Mucosa of gallbladder (tissue), 1 donor: ENCODE data around the gene TP53. TPM values are rescaled to one million over a fixed set of nuclear protein-coding genes. Genes with fewer than 3 reads are reported as not detected.

Source experiments
- DNase-seq: peaks from one replicate; pipeline ENCODE4 v3.0.0-alpha.2; 2020; ENCODE audit warnings: low spot score
- total RNA-seq: library from RNA; stranded (reverse); gene quantifications from one replicate; pipeline ENCODE4 v1.2.1, GENCODE V29; 2021
- donor health status: DM: no; HTN: no; CAD: no.

TP53 gene
- total RNA-seq, result 48.7 TPM

- peak; percentile 94 for DNase-seq
Measured at GRCh38 chr17:7687072-7687907, at the start of gene TP53. TSS of gene TP53 (minus strand) at chr17:7687490. CDS start at chr17:7676594, 10,896 bp downstream.

GRCh38 chr17:7732981-7733539, 45.8 kb upstream of the TP53 start:
- no peak for DNase-seq

DNA sequence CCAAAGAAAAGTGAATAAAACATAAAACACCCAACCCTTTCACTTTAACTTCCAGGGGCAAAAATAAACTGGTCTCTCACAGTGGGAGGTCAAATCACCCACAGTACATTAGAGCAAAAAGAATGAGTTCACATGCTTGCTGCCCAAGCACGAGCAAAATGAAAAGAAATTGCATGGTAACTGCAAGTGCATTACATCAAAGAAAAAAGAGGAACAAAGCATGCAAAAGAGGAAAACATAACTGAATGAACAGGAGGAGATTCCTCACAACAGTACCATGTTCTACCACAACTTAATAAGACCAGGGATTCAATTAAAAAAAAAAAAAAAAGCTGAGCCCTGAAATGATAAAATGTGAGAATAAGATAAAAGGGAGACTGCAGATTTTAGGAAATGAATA, 42.5 kb upstream of the TP53 start:
- no peak for DNase-seq

GRCh38 chr17:7727886-7728285, 40.6 kb upstream of the TP53 start:
- DNase-seq, result no peak

DNA sequence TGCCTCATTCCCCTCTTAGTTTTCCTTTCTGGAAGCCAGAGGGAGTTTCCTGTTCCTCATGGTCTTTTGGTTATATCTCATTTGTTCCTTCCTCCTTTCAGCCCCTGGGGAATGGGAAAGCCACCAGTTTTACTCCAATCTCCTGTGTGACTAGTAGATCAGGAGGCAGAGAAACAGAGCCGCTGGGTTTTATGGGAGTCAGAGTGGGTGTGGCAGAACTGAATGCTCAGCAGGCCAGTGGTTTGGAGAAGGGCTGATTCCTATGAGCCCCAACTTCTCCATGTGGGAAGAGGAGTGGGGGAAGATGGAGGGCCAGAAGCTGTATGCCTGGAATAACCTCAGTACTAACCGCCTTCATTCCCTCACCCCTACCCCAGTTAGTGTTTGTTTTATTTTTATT, 34.3 kb upstream of the TP53 start:
- DNase-seq, result no peak

DNA sequence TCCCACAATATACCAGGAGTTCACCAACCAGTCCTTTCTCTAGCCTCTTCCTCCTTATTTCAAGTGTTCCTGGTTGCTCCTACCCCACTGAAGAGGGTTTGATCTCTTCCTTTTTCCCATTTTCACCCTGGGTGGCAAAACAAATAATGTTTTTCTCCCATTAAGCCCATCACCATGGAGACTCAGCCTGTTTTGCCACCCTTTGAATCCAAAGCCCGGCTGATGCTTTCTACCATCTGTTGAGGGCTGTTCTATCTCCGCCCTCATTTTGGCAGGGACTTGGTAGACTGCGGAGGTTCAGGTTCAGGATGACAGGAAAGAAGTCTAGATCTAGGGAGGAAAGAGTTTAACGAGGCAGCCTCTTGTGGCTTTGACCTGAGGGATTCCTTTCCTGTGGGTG, 32.8 kb upstream of the TP53 start:
- no peak for DNase-seq

DNA sequence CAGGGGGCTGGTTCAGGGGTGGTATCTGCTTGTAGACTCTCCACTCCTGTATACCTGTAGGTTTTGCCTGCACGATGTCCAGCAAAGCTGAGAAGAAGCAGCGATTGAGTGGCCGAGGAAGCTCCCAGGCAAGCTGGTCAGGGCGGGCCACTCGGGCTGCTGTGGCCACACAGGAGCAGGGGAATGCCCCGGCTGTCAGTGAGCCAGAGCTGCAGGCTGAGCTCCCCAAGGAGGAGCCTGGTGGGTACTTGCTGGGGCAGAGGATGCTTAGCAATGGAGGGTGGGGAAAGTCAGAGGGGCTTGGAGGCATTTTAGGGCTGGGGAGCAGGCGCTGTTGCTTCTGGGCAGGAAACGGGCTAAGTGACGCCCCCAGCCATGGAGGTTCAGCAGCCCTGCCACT, 32.4 kb upstream of the TP53 start:
- no peak for DNase-seq

DNA sequence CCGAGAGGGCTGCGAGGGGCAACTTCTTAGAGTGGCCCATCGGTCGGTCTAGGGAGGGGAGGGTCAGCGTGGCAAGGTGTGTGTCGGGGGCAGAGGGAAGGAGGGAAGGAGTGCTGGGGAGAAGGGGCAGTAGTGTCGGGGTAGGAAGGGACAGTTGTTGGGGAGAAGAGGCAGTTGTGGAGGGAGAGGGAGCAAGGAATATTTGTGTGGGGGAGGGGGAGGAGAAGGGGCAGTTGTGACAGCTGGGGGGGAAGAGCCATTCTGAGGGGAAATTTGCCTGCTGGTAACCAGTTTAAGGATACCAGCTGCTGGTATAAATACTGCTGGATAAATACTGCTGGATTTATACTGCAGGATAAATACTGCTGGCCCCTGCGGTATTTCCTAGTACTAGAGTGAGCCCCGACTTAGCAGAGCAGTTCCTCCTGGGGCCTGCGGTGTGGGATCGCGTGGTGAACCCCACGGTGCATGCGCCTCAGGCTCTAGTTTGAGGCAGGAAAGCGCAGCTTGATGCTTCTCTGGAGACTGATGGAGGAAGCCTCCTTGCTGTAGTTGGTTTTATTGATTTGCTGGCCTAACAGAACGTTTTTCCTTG, 30.6 kb upstream of the TP53 start:
- peak; percentile 47 for DNase-seq

DNA sequence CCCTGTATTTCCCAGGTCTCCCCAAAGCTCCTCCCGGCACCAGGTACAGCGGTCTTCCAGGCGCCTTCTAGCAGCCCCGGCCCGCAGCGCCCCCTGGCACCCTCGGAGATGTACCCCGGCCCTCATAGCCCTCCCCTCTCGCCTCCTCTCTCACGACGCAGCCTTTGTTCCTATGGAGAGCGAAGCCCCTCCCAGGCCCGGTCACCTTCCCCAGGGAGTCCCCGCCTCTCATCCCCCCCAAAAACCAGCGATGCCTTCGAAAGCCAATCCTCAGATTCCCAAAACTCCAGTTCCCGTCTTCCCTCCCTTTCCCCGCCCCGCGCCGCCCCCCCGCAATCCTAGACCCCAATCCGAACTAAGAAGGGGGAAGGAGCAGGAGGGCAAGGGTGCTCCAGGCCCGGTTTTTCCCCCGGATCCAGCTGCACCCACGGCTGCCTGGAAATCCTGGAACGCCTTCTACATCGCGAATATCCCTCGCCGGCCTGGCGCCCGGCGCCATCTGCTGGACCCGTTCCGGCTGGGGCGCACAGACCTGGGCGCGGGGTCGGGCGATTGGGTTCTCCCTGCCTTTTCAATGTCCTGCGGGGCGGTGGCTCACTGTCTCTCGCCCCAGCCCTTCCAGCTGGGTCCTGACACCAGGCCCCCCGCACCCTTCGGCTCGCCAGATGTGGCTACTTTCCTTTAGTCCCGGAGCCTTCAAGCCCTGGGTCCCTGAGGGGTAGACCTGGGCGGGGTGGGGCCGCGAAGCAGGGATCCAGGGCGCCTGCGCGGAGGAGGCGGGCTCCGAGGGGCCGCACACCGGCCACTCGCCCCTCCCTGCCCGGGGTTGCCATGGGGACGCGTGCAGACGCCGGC, 29.8 kb upstream of the TP53 start, which contains the start of gene DNAH2:
Gene DNAH2, plus strand, starts transcription at position 844 of the 855 bp plus-strand sequence. CDS start 1,991 bp downstream, outside the sequence.
- peak; percentile 67 for DNase-seq

- DNase-seq, result no peak
Measured at GRCh38 chr17:7715936-7716886, 28.9 kb upstream of the TP53 start.

DNA sequence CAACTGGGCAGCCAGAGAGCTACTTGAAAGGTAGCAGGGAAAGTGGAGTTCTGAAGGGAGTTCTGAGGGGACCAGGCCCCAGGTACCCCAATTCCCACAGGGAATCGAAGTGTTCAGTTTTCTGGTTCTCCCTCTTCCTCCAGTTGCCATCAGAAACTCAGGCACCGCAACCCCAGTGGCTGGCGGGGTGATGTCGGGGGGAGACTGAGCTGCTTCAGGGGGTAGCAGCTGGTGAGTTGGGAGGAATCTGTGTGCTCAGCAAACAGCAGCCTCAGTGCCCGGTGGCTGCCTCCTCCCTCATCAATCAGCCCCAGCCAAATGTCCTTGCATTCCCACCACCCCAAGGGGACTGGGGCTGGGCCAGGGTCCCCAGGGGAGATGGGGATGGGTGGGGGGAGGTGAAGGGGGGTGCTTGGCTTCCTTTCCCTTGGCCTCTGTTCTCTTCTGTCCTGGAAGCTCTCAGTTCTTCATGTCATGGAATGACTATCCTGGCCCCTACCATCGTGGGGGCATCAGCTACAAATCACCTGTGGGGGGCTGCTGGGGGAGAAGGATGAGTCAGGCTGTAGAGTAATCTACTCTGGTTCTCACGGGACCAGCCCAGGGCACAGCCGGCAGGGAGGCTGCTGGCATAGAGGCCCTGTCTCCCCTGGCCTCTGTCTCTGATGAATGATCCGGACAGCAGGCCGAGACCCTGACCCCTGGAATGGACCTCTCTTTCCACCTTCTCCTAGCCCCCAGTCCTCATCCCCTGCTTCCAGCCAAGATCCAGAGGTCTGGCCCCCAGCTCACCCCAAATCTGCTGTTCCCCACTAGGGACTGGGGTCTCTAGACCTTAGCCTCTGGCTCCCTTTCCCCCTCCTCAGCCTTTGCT, 27.7 kb upstream of the TP53 start:
- no peak for DNase-seq

DNA sequence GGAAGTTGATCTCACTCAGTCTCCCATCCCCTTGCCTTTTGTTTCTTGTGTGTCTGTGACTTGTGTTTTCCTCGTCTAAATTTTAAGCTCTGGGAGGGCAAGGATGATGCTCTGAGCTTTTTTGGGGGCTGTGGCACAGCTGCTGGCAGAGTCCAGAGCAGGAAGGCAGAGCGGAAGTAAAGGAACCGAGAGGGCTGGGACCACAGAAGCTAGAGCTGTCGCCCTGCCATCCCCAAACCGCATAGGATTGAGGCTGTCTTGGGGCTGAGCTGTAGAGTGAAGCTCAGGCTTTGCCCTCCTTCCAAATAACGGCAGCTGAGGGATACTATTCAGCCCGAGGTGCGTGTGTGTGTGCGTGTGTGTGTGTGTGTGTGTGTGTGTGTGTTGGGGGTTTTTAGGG, 26.5 kb upstream of the TP53 start:
- DNase-seq, result no peak

DNA sequence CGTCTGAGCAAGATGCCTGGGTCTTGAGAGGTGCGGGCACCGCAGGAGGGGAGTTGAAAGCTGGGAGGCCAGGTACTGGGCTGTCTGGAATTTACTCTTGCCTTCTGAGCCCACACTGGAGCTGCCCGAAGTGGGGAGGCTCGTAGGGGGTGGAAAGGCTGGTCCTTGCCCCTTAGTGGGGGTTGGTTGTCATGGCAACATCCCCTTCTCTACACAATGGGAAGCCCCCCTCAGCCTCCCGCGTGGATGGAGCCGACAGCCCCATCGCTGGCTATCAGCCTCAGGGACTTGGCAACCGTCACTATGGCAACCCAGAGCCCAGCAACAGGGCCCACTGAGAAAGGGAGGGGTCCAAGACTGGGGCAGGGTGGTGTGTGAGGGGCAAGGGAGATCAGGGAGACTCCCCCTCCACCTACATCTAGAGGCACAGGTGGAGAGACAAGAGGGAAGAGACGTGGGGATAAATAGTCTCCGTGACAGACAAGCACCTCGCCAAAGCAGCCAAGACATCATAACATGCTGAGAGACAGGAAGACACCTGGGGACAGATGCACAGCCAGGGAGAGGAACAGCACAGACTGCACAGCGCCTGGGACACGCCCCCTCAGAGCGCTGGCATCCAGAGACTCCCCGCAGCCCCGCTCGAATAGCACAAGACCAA, 25.0 kb upstream of the TP53 start:
- DNase-seq, result no peak

- no peak for DNase-seq
Measured at GRCh38 chr17:7711051-7711755, 23.9 kb upstream of the TP53 start.

- DNase-seq, result no peak
Measured at GRCh38 chr17:7710301-7710700, 23.0 kb upstream of the TP53 start.

- no peak for DNase-seq
Measured at GRCh38 chr17:7709031-7709430, 21.7 kb upstream of the TP53 start.

DNA sequence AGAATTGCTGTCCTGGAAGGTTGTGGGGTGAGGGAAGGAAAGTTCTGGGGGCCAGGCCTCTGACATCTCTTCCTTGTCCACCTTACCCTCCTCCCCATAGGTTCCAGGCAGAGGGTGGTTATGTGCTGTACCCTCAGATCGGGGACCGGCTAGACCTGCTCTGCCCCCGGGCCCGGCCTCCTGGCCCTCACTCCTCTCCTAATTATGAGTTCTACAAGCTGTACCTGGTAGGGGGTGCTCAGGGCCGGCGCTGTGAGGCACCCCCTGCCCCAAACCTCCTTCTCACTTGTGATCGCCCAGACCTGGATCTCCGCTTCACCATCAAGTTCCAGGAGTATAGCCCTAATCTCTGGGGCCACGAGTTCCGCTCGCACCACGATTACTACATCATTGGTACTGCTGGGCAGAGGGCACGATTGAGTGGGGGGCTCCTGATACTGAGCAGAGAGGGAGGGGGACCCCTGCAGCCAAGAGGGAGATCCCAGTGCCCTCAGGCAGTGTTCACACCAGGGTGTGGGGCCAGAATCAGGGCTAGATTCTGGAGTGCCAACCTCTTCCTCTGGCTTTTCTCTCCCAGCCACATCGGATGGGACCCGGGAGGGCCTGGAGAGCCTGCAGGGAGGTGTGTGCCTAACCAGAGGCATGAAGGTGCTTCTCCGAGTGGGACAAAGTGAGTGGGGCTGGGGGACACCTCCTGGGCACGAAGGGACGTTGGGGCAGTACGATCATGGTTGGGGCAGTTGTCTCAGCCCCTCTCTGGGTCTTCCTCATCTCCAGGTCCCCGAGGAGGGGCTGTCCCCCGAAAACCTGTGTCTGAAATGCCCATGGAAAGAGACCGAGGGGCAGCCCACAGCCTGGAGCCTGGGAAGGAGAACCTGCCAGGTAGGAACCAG, 20.8 kb upstream of the TP53 start:
- no peak for DNase-seq

DNA sequence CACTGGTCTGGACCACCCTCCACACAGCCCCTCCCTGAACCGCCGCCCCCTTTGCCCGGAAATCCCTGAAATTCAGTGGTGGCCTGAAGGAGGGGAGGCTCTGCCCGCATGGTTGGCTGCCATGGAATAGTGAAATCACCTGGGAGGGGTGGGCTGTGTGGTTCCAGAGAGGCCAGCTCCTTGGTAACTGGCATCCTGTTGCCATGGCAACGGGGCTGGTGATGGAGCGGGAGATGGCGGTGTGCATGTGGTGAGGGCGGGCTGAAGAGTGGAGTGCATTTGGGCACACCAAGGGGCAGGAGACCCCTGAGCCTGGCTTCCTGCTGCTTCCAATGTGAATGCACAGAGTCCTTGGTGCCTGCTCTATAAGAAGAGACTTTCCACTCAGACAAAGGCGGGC, 20.2 kb upstream of the TP53 start:
- no peak for DNase-seq
